Measurements from ENCODE around the gene DGKB. TPM values are rescaled to one million over a fixed set of nuclear protein-coding genes. Genes with fewer than 3 reads are reported as not detected.

Gene DGKB
- total and polyA plus RNA-seq, 2 of the 8 experiments (the other 6 are each of a cell fraction or from before 2014, with no cell fraction given): 1.9 to 2.6 TPM

- TF ChIP-seq TAF7 (optimal IDR thresholded peaks at IDR 0.05; ENCODE audit: borderline replicate concordance, low read depth, low read length) (no peak), NANOG (IDR thresholded peaks at IDR 0.05; ENCODE audit: insufficient read depth, low read depth, low read length, poor library complexity, severe bottlenecking) (no peak)
These were observed 150.2 kb downstream of the DGKB start (continued) for GRCh38 chr7:14752301-14752700.

Data from H1 (cell line).